ENCODE results near the gene CDO1.

CDO1 gene

DNA sequence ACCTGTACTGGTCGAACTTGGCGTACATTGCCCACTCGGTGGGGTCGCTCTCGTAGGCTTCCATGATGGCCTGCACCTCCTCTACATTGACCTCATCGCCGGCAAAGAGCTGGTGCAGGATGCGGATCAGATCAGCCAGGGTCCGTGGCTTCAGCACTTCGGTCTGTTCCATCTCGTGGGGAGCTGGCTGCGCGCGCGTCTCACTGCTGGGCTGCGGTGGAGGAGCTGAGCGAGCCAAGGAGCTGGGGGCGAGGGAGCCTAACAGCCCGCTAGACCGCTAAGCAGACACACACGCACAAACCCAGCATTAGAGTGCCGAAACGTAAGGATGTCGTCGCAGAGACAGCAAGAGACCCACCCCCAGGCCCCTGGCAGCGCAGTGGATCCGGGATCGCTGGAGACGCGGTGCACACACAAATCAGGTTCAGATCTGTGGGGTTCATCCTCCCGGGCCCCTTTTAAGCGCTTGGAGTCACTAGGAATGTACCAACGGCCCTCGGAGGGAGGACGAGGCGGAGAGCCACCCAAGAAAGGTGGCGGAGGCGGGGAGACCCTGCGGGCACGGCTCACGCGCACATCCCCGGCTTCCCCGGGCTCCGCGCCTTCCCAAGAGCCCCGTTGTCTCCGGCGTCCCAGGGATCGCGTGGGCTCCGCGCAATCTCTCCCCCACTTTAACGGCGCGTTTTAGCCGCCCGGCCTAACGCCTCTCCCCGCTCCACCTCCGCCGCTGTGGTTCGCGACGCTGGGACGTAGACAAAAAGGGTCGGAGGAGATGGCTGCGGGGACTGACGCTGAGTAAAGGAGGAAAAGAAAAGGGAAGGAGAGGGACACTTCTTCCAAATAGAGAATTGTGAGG is at the start of gene CDO1:
CDO1 (minus strand) TSS at position 434 of the 856 bp plus-strand sequence; CDS start at position 172, 262 bp downstream.
- DNase-seq = no peak

DNA sequence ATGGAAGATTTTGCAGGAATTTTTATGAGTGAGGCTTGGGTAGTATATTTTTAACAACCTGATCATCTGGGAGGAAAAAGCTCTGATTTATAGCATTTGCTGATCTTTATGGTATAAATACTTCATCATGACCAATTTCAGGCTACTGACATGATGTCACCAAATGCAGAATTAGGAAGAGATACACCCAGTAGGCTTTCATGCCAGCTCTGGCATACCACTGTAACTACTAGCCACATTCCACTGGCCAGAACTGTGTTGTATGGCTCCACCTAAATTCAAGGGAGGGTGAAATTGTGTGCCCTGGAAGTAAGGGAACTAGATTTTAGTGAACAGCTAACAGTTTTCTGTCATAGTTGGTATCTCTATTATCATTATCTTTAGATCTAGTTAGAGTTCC is 42.9 kb upstream of the CDO1 start:
- DNase-seq = no peak

DNA sequence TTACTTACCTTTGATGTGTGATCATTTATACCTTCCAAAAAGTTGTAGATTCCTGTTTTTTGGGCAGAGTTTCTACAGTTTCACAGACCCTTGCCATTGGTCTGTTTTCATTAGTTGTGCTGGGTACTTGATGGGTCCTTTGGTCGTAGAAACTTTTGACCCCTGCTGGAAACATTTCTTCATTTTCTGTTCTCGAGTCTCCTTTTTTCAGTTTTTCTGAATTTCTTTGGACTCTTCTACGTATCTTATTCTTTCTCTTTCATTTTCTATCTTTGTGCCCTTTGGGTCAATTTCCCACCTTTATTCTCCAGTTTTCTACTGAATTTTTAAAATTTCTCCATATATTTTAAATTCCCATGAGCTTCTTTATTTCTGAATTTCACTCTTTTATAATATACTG is 41.9 kb upstream of the CDO1 start:
- DNase-seq = no peak

DNA sequence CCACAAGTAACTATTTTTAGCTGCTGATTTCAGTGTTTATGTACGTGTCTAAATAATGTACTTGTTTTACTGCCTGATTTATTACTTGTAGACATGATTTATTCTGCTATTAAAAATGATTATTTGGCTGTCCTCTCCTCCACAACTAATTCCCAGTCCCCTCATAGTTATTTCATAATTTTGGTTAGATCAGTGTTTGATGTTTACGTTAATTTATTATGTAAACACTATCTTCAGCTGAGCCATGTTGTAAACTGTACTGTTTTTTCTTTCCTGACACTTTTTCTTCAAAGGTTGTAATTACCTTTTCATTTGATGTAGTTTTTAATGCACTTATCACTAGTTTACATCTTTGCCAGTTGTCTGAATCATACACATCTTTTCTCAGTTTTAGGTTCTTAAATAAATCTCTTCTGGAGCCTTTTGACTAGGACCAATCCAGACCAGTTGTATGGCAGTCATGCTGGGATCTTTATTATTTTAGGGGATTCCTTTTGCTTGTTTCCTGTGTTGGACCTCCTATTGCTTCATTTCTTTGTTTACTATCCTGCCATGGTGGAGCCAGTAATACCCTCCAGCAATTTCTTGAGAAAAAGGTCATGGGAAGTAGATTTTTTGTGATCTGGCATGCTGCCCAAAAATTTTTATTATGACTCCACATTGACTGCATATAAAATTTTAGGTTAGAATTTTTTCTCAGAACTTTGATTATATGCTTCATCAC is 41.3 kb upstream of the CDO1 start:
- peak; percentile 1 for DNase-seq

DNA sequence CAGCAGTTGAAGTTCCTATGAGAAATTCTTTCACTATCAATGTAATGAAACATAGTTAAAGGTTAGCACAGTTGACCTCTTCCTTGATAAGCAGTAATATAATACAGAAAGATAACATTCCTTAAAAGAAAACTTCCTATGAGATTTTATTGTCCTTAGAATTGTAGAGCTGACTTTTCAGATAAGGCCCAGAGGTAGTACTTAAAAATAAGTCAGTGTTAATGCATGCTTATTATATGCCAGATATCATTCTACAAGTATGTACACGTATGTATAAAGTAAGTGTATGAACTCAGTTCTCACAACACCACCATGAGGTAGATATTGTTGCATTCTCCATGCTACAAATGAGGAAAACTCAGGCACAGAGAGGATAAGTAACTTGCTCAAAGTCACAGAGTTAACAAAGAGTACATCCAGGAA is 40.6 kb upstream of the CDO1 start:
- DNase-seq = no peak

DNA sequence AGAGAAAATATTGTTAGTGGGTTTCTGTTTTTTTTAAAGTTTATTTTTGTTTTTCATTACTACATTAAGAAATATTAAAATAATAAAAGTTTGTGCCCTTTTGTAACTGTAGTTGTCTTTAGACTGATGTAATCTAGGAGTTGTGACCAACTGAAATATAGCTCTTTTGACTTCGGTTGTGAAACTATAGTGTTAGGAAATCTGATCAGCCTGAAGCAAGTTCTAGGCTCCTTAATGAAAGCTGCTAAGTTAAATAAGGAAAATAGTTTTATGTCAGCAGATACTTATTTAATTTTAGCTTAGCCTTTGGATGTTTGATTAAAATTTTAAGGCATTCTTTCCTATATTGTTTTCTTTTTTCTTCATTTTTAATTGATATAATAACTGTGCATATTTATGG is 39.5 kb upstream of the CDO1 start:
- no peak for DNase-seq

DNA sequence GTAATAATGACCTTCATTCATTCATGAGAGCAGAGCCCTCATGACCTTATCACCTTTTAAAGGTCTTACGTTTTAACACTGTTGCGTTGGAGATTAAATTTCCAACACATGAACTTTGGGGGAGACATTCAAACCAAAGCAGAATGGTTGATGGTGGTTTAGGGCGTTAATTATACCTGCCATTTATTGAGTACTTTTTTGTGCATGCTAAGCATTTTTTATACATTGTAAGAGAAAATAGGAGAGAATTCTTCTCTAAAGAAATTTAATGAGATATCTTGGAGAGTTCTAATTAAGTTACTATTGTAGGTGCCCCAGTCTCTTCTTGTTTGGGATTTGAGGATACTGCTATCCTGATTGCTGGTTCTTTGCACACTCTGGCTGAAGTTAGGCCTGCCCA is 37.7 kb upstream of the CDO1 start:
- DNase-seq = no peak

DNA sequence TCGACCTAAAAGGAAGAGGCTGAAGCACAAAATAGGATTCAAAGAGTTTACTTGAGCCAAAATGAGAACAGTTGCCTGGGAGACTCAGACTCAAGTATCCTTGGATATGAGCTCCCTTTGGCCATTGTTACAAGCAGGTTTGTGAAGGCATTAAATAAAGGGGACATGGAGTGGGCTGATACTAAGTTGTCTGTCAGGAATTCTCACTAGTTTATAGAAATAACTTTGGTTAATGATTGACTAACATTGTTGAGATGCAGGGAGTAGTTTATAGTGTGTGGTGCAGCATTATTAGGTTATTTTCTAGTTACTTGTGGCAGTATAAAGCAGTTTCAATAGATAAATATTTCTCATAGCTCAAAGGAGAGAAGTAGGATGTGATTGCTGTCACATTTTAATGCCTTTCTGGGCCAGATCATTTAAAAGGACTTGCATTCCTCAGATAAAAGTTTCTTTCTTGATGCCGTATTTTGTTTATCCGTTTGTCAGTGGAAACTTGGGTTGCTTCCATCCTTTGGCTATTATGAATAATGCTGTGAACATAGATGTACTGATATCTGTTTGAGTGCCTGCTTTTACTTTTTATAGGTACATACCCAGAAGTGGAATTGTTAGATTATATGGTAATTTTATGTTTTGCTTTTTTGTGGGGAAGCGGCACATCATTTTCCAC is 34.4 kb upstream of the CDO1 start:
- no peak for DNase-seq

DNA sequence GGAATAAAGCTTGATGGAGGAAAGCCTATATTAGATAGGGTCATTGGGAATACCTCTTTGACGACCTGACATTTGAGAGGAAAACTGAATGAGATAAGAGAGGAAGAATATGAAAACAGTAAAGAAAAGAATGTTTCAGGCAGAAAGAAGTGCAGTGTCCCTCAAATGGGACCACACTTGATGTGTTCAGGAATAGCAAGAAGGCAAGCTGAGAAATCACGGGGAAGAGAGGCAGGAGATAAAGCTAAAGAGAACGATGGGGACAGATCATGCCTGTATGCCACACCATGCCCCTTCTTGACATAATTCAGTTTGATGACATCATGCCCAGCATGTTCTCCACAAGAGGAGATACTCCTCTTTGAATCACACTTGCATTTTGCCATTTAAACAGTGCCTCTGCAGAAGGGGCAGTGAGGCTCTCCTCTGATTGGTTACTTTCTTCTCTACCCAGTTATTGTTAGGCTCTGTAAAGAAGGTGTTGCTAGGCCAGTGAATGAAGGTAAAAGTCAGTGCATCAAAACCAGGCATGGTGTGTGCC is 32.9 kb upstream of the CDO1 start:
- DNase-seq = no peak

DNA sequence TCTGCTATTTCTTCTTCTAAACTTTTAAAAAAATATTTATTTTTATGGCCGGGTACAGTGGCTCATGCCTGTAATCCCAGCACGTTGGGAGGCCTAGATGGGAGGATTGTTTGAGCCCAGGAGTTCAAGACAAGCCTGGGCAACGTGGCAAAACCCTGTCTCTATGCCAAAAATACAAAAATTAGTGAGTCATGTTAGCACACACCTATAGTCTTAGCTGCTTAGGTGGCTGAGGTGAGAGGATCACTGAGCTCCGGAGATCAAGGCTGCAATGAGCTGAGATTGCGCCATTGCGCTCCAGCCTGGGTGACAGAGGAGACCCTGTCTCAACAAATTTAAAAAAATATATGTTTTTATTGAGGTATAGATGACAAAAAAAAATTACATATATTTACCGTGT is 30.8 kb upstream of the CDO1 start:
- DNase-seq = no peak

DNA sequence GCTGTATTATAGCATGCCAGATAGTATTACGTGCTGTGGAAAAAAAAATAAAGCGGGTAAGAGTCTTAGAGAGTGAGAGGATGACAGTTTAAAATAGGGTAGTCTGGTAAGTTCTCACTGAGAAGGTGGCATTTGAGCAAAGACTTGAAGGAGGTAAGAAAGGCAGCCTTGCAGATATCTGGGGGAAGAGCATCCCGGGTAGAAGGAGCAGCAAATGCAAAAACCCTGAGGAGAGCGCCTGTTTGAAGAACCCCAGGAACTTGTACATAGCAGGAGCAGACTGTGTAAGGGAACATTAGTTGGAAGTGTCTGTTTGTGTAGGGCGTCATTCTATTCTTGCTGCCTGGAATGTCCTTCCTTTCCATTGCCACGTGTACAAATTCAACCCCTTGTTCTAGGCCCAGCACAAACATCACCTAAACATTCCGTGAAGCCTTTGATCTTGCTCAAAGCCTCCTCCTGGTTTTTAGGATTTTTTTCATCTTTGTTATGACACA is 27.9 kb upstream of the CDO1 start:
- DNase-seq = no peak

DNA sequence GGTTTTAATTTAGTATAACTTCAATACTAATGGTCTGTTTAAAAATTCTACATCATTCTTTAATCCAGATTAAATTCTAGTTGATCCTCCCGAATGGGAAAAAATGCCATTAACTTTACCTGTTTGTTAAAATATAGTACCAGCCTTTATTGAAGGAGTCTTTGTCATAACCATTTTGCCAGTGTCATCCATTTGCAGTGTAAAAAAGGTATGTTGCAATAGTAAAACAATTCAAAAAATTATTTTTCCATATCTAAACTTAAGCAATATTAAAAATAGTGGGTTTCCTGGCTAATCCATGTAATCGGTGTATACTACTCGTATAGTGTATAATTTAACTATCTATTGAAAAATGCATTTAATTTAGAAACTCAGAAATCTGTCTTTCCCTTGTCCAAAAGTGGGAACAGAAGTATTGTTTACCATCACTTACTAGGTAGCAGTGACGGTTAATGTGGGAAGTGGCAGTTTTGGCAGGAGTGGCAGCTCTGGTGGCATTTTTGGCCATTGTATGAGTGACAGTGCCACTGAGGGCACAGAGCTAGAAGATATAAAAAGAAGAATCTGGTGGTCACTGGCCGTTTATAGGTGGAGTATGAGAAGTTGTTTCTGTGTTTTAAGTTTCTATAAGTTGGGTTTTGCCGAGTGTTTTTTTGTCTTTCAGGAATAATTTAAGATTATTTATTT is 27.1 kb upstream of the CDO1 start:
- DNase-seq = no peak

DNA sequence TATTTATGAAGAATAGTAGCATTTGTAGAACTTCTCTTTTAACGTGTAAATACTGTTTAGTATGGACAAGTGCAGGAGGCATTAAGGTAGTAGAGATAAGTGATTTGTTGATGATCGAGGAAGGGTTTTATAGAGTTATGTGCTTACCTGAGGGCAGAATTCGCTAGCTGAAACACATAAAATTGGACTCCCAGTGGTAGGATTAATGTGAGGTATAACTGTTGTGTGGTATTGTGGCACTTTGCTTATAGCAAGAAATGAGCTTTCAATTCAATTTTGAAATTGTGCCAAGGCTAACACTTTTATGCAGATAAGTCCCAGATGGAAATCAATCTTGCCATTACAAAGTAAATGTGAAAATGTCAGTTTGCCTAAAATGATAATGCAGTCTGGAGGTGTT is 26.5 kb upstream of the CDO1 start:
- DNase-seq = no peak

DNA sequence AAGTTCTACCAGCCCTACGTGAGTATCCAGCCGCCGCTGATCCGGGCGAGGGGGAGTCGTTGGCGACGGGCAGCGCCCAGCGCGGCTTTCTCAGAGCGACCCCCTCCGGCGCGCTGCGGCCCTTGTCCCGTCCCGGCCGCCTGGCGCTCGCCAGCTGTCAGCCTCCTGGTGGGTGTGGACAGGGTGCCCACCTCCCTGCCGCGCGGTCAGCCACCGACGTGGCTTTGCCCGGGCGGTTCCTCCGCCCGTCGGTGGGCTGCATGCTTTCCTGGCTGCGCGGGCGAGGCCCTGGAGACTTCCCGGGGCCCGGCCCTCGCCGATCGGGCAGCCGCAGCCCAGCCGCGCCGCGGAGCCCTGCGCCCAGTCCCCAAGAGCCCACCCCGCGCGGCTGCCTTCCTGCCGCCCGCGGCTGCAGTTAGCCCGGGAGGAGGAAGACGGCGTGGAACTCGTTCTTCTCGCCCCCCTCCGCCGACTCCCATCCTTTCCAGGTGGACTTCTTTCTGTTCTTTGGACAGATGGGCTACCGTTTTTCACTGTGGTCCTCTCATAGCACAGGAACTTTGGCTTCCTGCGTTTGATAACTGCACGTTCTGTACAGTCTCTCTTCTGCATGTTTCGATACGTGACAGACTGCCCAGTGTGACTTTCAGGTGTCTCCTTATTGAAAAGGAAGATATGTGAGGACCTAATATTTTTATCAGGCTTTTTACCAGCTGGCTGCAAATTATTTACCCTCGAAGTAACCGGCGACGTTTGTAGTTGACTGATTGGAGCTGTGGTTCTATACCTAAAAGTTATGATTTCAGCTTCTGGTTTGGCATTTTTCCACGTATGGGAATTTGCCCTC is 25.9 kb upstream of the CDO1 start:
- DNase-seq = peak; percentile 50

DNA sequence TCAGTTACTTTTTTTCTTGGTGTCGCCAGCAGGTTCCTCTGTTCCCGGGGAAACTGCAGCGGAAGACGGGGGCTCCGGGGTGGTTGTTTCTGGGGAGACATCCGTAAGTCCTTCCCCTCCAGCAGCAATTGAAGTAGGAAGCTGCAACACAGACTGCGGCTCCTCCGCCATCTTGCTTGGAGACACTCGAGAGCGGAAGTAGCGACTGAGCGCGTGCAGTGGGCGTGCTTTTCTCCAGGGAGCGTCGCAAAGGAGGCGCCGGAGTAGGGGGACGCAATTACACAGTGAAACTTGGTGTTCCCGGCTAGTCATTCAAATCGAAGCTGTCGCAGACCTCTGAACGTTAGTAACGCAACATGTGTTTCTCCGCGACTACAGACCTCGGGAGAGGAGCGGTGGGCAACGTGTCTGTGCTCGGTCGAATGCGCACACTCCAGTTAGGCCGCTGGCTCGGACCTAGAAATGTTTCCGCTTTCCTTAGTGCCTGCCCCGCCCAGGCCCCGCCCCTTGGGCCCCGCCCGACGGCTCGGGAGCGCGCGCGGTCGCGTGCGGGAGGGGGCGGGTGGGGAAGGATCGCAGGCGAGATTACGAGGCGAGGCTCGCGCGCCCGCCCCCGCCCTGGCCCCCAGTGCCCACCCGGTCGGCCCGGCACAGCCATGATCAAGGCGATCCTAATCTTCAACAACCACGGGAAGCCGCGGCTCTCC is 25.1 kb upstream of the CDO1 start, which contains the start of the genes AP3S1 and ATG12:
AP3S1 (plus strand) TSS at position 554 of the 707 bp plus-strand sequence; CDS start at position 657, 103 bp downstream.
ATG12 (minus strand) TSS at position 184 of the 707 bp plus-strand sequence; CDS start at position 171, 13 bp downstream.
- peak; percentile 75 for DNase-seq

DNA sequence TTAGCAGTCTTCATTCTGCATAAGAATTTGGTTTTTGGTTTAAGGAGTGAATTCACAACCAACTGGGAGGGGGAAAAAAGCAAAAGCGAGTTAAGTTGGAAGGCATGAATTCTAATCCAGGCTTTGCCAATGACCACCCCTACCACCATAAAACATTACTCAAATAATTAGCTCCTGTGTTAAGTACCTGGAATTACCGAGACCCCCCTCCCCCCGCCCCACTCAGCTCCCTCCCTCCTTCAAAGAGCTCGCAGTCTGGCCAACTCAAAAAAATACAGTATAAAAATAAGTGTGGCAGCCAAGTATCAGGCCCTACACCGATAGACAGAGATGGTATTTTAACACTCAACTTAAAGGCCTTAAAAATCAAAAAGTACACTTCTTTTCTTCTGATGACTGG is 24.4 kb upstream of the CDO1 start:
- no peak for DNase-seq

DNA sequence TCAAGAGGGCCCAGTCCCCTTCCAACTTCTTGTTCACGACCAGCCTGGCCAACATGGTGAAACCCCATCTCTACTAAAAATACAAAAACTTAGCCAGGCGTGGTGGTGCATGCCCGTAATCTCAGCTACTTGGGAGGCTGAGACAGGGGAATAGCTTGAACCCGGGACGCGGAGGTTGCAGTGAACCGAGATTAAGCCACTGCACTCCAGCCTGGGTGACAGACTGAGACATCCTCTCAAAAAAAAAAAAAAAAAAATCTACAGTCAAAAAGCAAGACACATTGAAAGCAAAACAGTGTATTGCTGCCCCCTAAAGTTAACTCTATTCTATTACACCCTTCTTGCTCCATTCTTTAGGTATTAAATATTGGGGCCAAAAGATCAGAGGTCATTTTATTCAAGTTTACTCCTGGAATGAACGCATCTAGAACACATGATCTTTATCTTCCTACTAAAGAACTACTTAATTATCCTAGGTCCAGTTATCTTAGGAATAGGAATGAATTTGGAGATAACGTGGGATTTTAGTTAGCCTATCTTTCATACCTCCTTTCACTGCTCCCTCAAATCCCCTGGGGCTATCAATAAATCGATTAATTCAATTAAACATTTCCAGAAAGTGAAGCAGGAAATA is 22.5 kb upstream of the CDO1 start:
- peak; percentile 31 for DNase-seq

DNA sequence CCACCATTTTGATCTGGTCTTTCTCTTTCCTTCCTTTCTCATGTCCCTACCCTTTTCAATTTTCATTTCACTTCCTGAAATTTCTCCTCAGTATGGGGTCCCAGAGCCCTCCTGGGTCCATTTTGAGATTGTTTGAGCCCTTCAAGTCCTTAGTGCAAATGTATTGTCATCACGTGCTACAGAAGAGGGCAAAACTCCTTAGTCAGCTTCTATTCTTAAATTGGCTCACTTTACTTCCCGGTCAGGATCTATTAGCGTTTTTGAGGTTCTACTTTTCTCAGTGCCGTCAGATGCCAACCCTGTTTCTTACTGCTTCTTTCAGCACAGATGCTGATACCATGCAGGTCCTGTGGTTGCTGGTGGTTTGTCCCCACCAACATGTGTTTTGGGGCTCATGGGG is 19.0 kb upstream of the CDO1 start:
- DNase-seq = no peak

DNA sequence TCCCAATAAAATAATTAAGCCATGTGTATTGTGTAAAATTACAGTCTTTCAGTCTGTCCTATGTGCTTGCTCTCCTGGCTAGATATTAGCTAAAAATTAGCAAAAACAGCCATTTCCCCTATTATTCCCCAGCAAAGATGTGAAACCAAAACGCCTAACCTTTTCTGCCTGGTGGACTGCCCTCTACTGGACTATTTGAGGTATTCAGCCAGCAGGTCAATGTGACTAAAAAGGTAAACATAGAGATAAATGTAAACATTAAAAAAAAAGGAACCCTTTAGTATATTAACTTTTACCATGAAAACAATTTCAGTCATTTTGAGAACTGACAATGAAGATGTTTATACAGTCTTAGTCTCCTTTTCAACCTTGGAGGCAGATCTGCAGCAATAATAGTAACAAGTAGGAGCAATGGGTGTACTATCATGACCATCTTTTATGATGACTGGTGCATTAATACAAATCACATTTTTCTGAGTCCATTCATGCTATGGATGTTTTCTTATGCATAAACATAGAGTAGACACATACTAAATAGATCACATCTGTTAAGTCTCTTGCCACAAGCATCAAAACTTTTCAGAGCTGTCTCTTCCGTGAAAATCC is 14.8 kb upstream of the CDO1 start:
- no peak for DNase-seq

DNA sequence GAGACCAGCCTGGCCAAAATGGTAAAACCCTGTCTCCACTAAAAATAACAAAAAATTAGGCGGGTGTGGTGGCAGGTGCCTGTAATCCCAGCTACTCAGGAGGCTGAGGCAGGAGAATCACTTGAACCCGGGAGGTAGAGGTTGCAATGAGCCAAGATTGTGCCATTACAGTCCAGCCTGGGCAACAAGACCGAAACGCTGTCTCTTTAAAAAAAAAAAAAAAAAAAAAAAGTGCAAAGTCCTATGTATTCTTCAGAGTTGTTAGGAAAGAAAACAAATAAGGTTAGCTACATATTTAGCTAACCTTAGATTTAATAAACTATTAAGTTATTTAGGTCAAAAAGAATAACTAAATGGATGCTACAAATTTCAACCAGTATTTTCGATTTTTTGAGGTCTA is 13.5 kb upstream of the CDO1 start:
- DNase-seq = no peak
